Adrenal gland (tissue), 5 donors: Measurements from ENCODE around the gene GSK3B.

Experiments
- CTCF ChIP-seq, 6 experiments: fragments of 450-650 bp in 4 of 6; fragments of 200-600 bp in 2 of 6; sonication (generic) in 1 of 6; IDR thresholded peaks; 1 replicate in 5 of 6; 2 replicates in 1 of 6; pipeline versions ENCODE4 v1.5.1 to v1.8.0; 2016 to 2021; ENCODE audit warnings: antibody characterized with exemption in 6 of 6, mild to moderate bottlenecking in 2 of 6, moderate library complexity in 1 of 6
- POLR2A ChIP-seq, 2 donors: fragments of 450-650 bp; IDR thresholded peaks; one replicate each; pipeline ENCODE4 v1.6.1; 2017; ENCODE audit warnings: antibody characterized with exemption in 2 of 2, mild to moderate bottlenecking in 2 of 2, moderate library complexity in 1 of 2
- donor health status: DM: no; HTN: no; CAD: no.

- TF ChIP-seq CTCF (IDR thresholded peaks at IDR 0.05) (no peak), POLR2A (IDR thresholded peaks at IDR 0.05) (no peak)
Observed at GRCh38 chr3:120013481-120013880, 80.8 kb downstream of the GSK3B start.
